Measurements from ENCODE around the gene FOXL2.
A peak's percentile ranks its signal among the peaks of the same experiment; 100 is the strongest.

FOXL2 gene

GRCh38 chr3:138938056-138938876 is 8.7 kb downstream of the FOXL2 start:
- H3K36me3 ChIP-seq (ENCODE audit: control insufficient read depth, insufficient read depth, low read length), result no peaks in the 10 kb centered on the region
- no peaks in the 10 kb centered on the region for H3K27me3 ChIP-seq (ENCODE audit: control insufficient read depth, insufficient read depth, low read length)
- peak overlapping the region; percentile 78 for H3K4me3 ChIP-seq (ENCODE audit: low read depth, low read length)
- peaks cover 70% of the 10 kb centered on the region for H3K79me2 ChIP-seq
- TF ChIP-seq CTCF (IDR thresholded peaks at IDR 0.05), result no peak
- H3K9me3 ChIP-seq (ENCODE audit: control insufficient read depth, low read length), result no peaks in the 10 kb centered on the region
- H3K4me1 ChIP-seq, result peaks cover 63% of the 10 kb centered on the region
- H3K4me2 ChIP-seq (ENCODE audit: low read length), result peak overlapping the region; percentile 72
- peak overlapping the region; percentile 10 for H2AFZ ChIP-seq
- H3K27ac ChIP-seq, result peak overlapping the region; percentile 95
- peak overlapping the region; percentile 71 for H3K9ac ChIP-seq

- Histone ChIP-seq H3K27me3 (ENCODE audit: control insufficient read depth, insufficient read depth, low read length) (no peaks in the 10 kb centered on the region), H3K4me3 (ENCODE audit: low read depth, low read length) (peak overlapping the region; percentile 78), H3K9me3 (ENCODE audit: control insufficient read depth, low read length) (no peaks in the 10 kb centered on the region), H2AFZ (peak overlapping the region; percentile 10), H3K36me3 (ENCODE audit: control insufficient read depth, insufficient read depth, low read length) (no peaks in the 10 kb centered on the region), H3K79me2 (peaks cover 65% of the 10 kb centered on the region), H3K4me1 (peaks cover 69% of the 10 kb centered on the region), H3K9ac (no peak overlapping the region), H3K4me2 (ENCODE audit: low read length) (peak overlapping the region; percentile 72), H3K27ac (peak overlapping the region; percentile 95)
- TF ChIP-seq CTCF (IDR thresholded peaks at IDR 0.05), result no peak
These were observed 9.3 kb downstream of the FOXL2 start for GRCh38 chr3:138937690-138938055.

- Histone ChIP-seq H3K79me2 (peaks cover 60% of the 10 kb centered on the region), H3K4me3 (ENCODE audit: low read depth, low read length) (peak overlapping the region; percentile 78), H3K27ac (peak overlapping the region; percentile 95), H2AFZ (peak overlapping the region; percentile 81), H3K27me3 (ENCODE audit: control insufficient read depth, insufficient read depth, low read length) (no peaks in the 10 kb centered on the region), H3K4me2 (ENCODE audit: low read length) (peak overlapping the region; percentile 72), H3K4me1 (peaks cover 63% of the 10 kb centered on the region), H3K36me3 (ENCODE audit: control insufficient read depth, insufficient read depth, low read length) (no peaks in the 10 kb centered on the region), H3K9me3 (ENCODE audit: control insufficient read depth, low read length) (no peaks in the 10 kb centered on the region), H3K9ac (no peak overlapping the region)
- TF ChIP-seq CTCF (IDR thresholded peaks at IDR 0.05), result no peak
These were observed 9.9 kb downstream of the FOXL2 start for GRCh38 chr3:138936741-138937689.

- Histone ChIP-seq H3K27me3 (ENCODE audit: control insufficient read depth, insufficient read depth, low read length) (no peaks in the 10 kb centered on the region), H3K27ac (peak overlapping the region; percentile 95), H3K36me3 (ENCODE audit: control insufficient read depth, insufficient read depth, low read length) (no peaks in the 10 kb centered on the region), H2AFZ (peak overlapping the region; percentile 81), H3K4me3 (ENCODE audit: low read depth, low read length) (peak overlapping the region; percentile 78), H3K4me2 (ENCODE audit: low read length) (peak overlapping the region; percentile 72), H3K79me2 (peaks cover 53% of the 10 kb centered on the region), H3K9ac (no peak overlapping the region), H3K4me1 (peaks cover 54% of the 10 kb centered on the region), H3K9me3 (ENCODE audit: control insufficient read depth, low read length) (no peaks in the 10 kb centered on the region)
- TF ChIP-seq CTCF (IDR thresholded peaks at IDR 0.05), result peak; percentile 97
These were observed 10.8 kb downstream of the FOXL2 start for GRCh38 chr3:138935863-138936740.

All from parathyroid adenoma (tissue), 2 donors.